Left cardiac atrium (tissue), 4 donors: ENCODE data around the gene MBD1. TPM values are rescaled to one million over a fixed set of nuclear protein-coding genes. Genes with fewer than 3 reads are reported as not detected.
"Not testable (repeated sequence)": the region's sequence is repeated elsewhere in the genome, so short reads cannot be mapped to it uniquely, and the experiment has no call there.

Experiments
- ATAC-seq, 2 donors: fragments of 200-7000 bp; cut with Tn5 transposase; one replicate each; pipeline ENCODE4 v1.9.1; 2020; ENCODE audit warnings: mild to moderate bottlenecking in 2 of 2, moderate library complexity in 2 of 2
- DNase-seq: peaks from one replicate; pipeline ENCODE4 v3.0.0-alpha.2; 2020
- intact Hi-C, 2 donors: fragments of 100-400 bp; cut with DNase I; formaldehyde crosslinking; loops; one replicate each; pipeline versions ENCODE4 v1.14.1 to v1.15.1; 2022 to 2023
- total RNA-seq, 2 donors: library from RNA; stranded (reverse); fragmentation: NEBNext Ultra II Directional; extraction: Animal tissue kit (Norgen Biotek cat#: 25700); gene quantifications; one replicate each; pipeline ENCODE4 v1.2.1, GENCODE V29; 2021
- donor health status: DM: no; HTN: yes; CAD: no.
- donor health status: DM: no; HTN: yes; CAD: no; lungs with severe emphysema.
- donor health status: DM: yes; HTN: yes; CAD: no.
- donor health status: Dilated cardiomyopathy.

The MBD1 gene
- total RNA-seq, 2 donors from 2014 or later: 47.5 to 60.7 TPM

DNA sequence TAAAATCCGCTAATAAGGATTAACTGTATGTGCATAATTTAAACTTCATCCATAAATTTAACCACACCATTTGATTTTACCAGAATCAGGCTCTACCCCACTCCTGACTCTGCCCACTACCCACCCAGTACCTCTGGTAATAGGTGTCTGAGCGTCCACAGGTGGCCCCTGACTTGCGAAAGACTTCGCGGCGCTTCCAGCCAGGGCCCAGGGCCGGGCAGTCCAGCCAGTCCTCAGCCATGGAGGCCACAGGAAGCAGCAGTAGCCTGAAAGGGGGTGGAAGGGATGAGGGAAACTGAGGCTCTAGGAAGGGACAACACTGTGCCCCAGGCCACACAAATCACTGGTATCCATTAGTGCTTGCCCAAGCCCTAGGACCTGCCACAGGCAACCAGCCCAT lies 1.6 kb downstream of the MBD1 start:
- DNase-seq (no peak), ATAC-seq (no peak)
- intact Hi-C loops: no loop called here

GRCh38 chr18:50277942-50278341 lies 3.4 kb downstream of the MBD1 start:
- ATAC-seq: no peak
- intact Hi-C loops: no loop called here

DNA sequence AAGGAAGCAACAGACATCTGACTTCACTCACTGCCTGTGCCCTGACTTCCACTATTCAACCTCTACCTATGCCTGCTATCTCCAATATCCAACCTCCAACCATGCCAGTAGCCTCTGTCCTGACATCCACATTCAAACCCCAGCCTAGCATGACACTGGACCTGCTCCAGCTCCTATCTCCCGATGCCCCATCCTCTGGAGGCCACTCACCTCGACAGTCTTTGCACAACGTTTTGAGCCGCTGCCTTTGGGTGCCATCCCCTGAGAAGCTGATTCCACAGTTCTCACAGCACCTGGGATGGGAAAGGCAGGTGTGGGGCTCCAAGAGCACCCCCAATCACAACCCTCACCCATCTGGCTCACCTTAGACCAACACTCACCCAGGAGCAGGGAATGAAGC lies 4.9 kb downstream of the MBD1 start:
- ATAC-seq (no peak), DNase-seq (no peak)
- intact Hi-C loops: no loop called here

More at GRCh38 chr18:50277942-50278341, 3.4 kb downstream of the MBD1 start:
- DNase-seq: no peak

DNA sequence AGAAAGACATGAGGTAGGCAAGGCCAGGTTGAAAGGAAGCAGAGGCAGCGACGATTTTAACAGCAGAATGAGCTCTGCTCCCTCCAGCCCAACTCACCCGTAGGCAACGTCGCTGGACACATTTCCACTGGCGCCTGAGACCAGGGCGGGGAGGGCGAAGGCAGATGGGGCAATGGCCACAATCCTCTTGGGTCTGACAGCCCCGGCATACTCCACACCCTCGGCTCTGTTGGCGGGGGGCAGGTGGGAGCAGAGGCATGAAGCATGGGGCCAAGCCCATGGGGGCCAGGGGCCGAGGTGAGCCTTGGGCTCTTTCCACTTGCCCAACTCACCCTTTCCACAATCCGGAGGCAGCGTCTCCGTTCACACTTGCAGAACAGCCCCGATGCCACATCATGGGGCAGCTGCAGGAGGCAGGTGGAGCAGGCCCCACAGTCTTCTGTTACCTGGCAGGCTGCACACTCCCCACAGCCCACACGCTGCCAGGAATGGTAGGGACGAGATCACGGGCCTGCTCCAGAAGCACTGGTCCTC lies 5.8 kb downstream of the MBD1 start:
- DNase-seq (no peak), ATAC-seq (no peak)
- intact Hi-C loops: no loop called here

- DNase-seq (no peak), ATAC-seq (peak in 1 of 2 donors; percentile 6)
- intact Hi-C loops: no loop called here
Observed at GRCh38 chr18:50274941-50275340, 6.4 kb downstream of the MBD1 start.

DNA sequence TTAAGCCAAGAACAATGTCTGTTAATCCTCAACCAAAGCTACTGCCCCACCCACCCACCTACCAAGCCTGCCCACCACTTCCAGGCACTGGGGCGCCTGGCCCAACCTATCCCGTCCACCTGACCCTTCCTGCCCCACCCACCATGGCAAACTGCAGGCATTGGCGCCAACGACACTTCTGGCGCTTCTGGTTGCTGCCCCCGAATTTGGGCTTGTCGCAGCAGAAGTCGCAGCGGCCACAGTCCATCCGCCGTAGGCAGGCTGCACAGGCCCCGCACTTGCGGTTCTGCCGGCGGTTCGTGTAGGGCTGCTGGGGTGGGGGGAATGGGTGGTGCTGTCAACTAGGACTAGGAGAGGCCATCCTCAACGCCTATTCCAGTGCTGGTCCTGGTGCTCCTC lies 7.3 kb downstream of the MBD1 start:
- ATAC-seq (no peak), DNase-seq (no peak)
- intact Hi-C loops: no loop called here

- DNase-seq (no peak), ATAC-seq (no peak)
- intact Hi-C loops: no loop called here
Observed at GRCh38 chr18:50273203-50274043, 7.9 kb downstream of the MBD1 start.

GRCh38 chr18:50272568-50272967 lies 8.8 kb downstream of the MBD1 start:
- no peak for ATAC-seq
- DNase-seq: no peak
- intact Hi-C loops: no loop called here

DNA sequence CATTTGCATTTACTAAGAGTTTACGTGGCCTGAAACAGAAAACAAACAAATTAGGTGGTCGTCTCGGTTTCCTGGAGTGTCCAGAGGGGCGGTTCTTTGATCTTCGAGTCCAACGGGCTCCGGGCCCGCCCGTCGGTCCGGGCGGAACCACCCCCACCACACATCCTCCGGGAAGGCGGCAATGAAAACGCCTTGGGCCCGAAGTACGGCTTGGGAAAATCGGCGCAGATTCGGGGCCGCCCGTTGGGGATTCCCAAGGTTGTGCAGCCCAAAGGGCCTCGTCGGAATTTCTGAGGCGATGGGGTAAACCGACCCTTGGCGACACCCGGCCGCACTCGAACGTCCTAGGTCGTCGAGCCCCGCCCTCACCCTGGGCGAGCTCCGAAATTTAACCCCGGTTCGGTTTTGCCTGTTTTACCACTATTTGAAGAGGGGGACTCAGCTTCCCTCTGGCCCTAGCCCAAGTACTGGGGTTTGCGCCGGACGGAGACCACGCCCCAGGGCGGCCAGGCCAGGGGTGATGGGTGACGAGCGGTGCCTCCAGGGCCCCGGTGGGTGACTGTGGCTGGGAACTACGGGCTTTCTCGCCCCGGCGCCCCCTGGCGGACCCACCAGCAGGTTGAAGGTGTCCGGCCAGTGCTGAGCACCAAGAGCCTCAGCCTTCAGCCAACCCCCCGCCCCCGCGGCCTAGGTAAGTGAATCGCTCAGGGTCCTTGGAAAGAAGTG lies 13.1 kb downstream of the MBD1 start:
- peak; percentile 60 to 81 for ATAC-seq
- intact Hi-C loops: no loop called here
- DNase-seq: peak; percentile 90

GRCh38 chr18:50266248-50266704 lies 15.0 kb downstream of the MBD1 start, which contains the start of gene CFAP53:
TSS of gene CFAP53 (minus strand) at chr18:50266495. CDS start at chr18:50266404, 91 bp downstream.
- DNase-seq: peak; percentile 96
- intact Hi-C loops: no loop called here
- ATAC-seq: peak; percentile 97 to 98

GRCh38 chr18:50262977-50263376 lies 18.3 kb downstream of the MBD1 start:
- DNase-seq (no peak), ATAC-seq (no peak)
- intact Hi-C loops: no loop called here

DNA sequence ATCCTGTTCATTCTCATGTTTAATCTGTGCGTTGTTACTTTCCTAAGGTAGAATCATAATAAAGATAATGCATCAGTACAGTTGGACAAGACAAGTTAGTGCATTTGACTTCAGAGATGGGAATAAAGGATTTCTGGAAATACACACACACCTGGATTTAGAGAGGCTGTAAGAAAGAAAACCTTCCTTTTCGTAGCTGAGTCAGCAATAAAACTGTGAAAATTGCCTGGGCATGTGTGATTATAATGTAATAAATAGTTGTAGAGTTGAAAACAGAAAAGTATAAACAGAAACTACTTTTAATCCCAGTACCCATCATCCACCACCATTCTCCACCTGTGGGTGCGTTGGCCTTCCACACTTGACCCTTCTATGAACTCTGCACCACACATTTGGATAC lies 30.4 kb downstream of the MBD1 start:
- intact Hi-C loops: no loop called here
- DNase-seq (no peak), ATAC-seq (no peak)

- intact Hi-C loops: no loop called here
Observed at GRCh38 chr18:50249576-50249975, 31.7 kb downstream of the MBD1 start.

GRCh38 chr18:50247561-50247960 lies 33.8 kb downstream of the MBD1 start:
- DNase-seq: no peak
- ATAC-seq: no peak
- intact Hi-C loops: no loop called here

More at GRCh38 chr18:50249576-50249975, 31.7 kb downstream of the MBD1 start:
- no peak for ATAC-seq
- no peak for DNase-seq

GRCh38 chr18:50241768-50242167 lies 39.6 kb downstream of the MBD1 start:
- ATAC-seq, intact Hi-C loops, DNase-seq: not testable (repeated sequence)

DNA sequence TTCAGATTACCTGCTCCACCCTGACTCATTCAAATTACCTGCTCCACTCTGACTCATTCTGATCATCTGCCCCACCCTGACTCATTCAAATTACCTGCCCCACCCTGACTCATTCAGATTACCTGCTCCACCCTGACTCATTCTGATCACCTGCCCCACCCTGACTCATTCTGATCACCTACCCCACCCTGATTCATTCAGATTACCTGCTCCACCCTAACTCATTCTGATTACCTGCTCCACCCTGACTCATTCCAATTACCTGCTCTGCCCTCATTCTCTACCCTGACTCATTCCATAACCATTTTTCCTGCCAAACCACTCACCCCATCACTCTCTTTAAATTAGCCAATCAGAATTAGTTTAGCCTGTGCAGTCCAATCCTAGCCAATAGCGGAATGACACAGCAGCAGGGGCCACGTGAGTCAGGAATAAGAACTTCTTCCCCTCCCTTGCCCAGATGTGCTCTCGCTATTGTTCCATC lies 41.2 kb downstream of the MBD1 start:
- no peak for DNase-seq
- no peak for ATAC-seq
- intact Hi-C loops: no loop called here

DNA sequence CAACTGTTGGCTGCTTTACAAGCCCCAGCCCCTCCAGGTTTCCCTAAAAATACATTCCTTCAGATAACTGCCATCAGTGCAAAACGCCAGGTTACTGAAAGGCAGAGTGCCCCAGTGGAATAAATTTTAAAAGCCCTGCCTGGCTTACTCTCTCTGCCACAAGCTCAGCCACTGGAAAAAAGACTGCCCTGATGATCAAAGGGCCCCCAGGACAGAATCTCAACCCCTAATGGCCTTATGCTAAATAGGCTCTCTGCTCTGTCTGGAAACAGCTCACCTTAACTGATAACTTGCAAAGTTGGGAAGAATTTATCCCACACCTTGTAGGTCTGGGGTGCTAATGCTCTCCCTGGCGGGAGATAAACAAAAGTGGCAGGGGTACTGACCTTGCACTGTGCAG lies 48.9 kb downstream of the MBD1 start:
- DNase-seq (no peak), ATAC-seq (no peak)
- intact Hi-C loops: no loop called here

DNA sequence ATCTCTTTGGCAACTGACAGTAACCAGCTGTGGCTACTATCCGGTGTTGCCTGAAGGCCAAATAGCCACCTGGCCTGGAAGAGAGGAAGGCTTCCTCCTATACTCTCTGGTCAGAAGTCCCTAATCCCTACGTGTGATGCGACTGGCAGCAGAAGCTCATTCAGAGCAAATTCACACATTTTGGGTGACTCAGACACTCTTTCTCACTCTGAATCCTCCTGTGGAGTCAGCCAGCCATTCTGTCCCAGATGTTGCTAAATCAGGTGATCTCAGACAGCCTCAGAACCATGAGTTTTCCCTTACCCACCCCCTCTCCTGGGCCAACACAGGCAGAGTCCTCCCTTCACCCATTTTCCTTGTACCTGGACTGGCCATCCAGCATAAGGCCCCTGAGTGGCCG lies 49.7 kb downstream of the MBD1 start:
- no peak for DNase-seq
- intact Hi-C loops: no loop called here
- ATAC-seq: no peak

- not testable (repeated sequence) for DNase-seq
- intact Hi-C loops: loop anchor here in 1 of 2 donors (10.0 kb wide), 1 partner anchor 135 kb away; no protein-coding TSS in a partner anchor
Observed at GRCh38 chr18:50220249-50220648, 61.1 kb downstream of the MBD1 start.

More at GRCh38 chr18:50220249-50220648, 61.1 kb downstream of the MBD1 start:
- not testable (repeated sequence) for ATAC-seq
